ENCODE results near the gene THEMIS. TPM values are rescaled to one million over a fixed set of nuclear protein-coding genes. Genes with fewer than 3 reads are reported as not detected.

The THEMIS gene
- total RNA-seq, 2 experiments from 2014 or later: 79.5 to 80.1 TPM

GRCh38 chr6:127818149-127818548 is 82.7 kb downstream of the THEMIS start:
- Mint-ChIP-seq H3K4me3 (peak overlapping the region; percentile 33), H3K27me3 (no peaks in the 10 kb centered on the region), H3K36me3 (ENCODE audit: low read depth) (peaks cover 53% of the 10 kb centered on the region), H3K27ac (peak overlapping the region; percentile 78), H3K9me3 (peaks cover 2% of the 10 kb centered on the region), H3K4me1 (ENCODE audit: low read depth) (peaks cover 80% of the 10 kb centered on the region)
- ChIA-PET POLR2A (no interaction called here), CTCF (no interaction called here)
- TF ChIP-seq CTCF (IDR thresholded peaks at IDR 0.05): no peak
- ATAC-seq: peak; percentile 47
- no peak for DNase-seq
- intact Hi-C loops (cut with micrococcal nuclease): loop anchor here (5.0 to 10.0 kb wide), 4 partner anchors 36 to 79 kb away; no protein-coding TSS in a partner anchor

- POLR2A ChIA-PET: interaction anchor here (1.0 kb wide), 1 partner anchor 85 kb away, joined by 3 read pairs; the partner anchor contains the start of gene THEMIS
- ATAC-seq (no peak), DNase-seq (no peak)
- Mint-ChIP-seq H3K27me3 (no peaks in the 10 kb centered on the region), H3K36me3 (ENCODE audit: low read depth) (peaks cover 62% of the 10 kb centered on the region), H3K9me3 (peaks cover 2% of the 10 kb centered on the region), H3K27ac (peak overlapping the region; percentile 52), H3K4me3 (peak overlapping the region; percentile 18), H3K4me1 (ENCODE audit: low read depth) (peaks cover 85% of the 10 kb centered on the region)
- intact Hi-C loops (cut with micrococcal nuclease): loop anchor here (5.0 to 10.0 kb wide), 4 partner anchors 34 to 81 kb away; no protein-coding TSS in a partner anchor
- CTCF ChIA-PET: interaction anchor here (1.1 to 1.8 kb wide), 4 partner anchors 18 to 352 kb away, joined by 3 to 5 read pairs (median 3); no protein-coding TSS in a partner anchor
- TF ChIP-seq CTCF (IDR thresholded peaks at IDR 0.05): no peak
Observed at GRCh38 chr6:127816643-127817042, 84.2 kb downstream of the THEMIS start.

GRCh38 chr6:127813699-127814027 is 87.2 kb downstream of the THEMIS start:
- DNase-seq (no peak), ATAC-seq (peak; percentile 62)
- Mint-ChIP-seq H3K4me1 (ENCODE audit: low read depth) (peaks cover 89% of the 10 kb centered on the region), H3K4me3 (peak overlapping the region; percentile 65), H3K27ac (peak overlapping the region; percentile 84), H3K36me3 (ENCODE audit: low read depth) (peaks cover 61% of the 10 kb centered on the region), H3K9me3 (no peaks in the 10 kb centered on the region), H3K27me3 (no peaks in the 10 kb centered on the region)
- intact Hi-C loops (cut with micrococcal nuclease): loop anchor here (5.0 to 10.0 kb wide), 2 partner anchors 61 to 76 kb away; no protein-coding TSS in a partner anchor
- ChIA-PET POLR2A (interaction anchor here (0.9 to 2.1 kb wide), 11 partner anchors 9 to 80 kb away, joined by 3 to 15 read pairs (median 4); no protein-coding TSS in a partner anchor), CTCF (interaction anchor here (1.1 to 2.1 kb wide), 4 partner anchors 31 to 165 kb away, joined by 4 to 5 read pairs (median 4); no protein-coding TSS in a partner anchor)
- no peak for TF ChIP-seq CTCF (IDR thresholded peaks at IDR 0.05)

GRCh38 chr6:127812985-127813698 is 87.7 kb downstream of the THEMIS start:
- no peak for TF ChIP-seq CTCF (IDR thresholded peaks at IDR 0.05)
- H3K27me3 Mint-ChIP-seq: no peaks in the 10 kb centered on the region
- peaks cover 89% of the 10 kb centered on the region for H3K4me1 Mint-ChIP-seq (ENCODE audit: low read depth)
- DNase-seq: peak; percentile 73
- H3K4me3 Mint-ChIP-seq: peak overlapping the region; percentile 65
- CTCF ChIA-PET: interaction anchor here (0.7 to 2.1 kb wide), 5 partner anchors 30 to 165 kb away, joined by 3 to 5 read pairs (median 4); no protein-coding TSS in a partner anchor
- no peaks in the 10 kb centered on the region for H3K9me3 Mint-ChIP-seq
- peaks cover 62% of the 10 kb centered on the region for H3K36me3 Mint-ChIP-seq (ENCODE audit: low read depth)
- H3K27ac Mint-ChIP-seq: peak overlapping the region; percentile 84
- peak; percentile 73 for ATAC-seq
- POLR2A ChIA-PET: interaction anchor here (0.7 to 2.1 kb wide), 14 partner anchors 9 to 81 kb away, joined by 3 to 15 read pairs (median 4); no protein-coding TSS in a partner anchor
- intact Hi-C loops (cut with micrococcal nuclease): loop anchor here (5.0 to 10.0 kb wide), 2 partner anchors 62 to 76 kb away; no protein-coding TSS in a partner anchor
